Activated T-cell treated with anti-CD3 and anti-CD28 coated beads, Interleukin-2, amount 50 U/mL, for 1 hour (primary cell): ENCODE measurements around the gene TUBA1C.
A peak's percentile ranks its signal among the peaks of the same experiment; 100 is the strongest.
"Not testable (repeated sequence)": the region's sequence is repeated elsewhere in the genome, so short reads cannot be mapped to it uniquely, and the experiment has no call there.

Experiments
- DNase-seq: peaks from one replicate; pipeline ENCODE4 v3.0.0-alpha.2; 2020

TUBA1C gene

GRCh38 chr12:49255857-49256637, 8.8 kb upstream of the TUBA1C start:
- DNase-seq: no peak

DNA sequence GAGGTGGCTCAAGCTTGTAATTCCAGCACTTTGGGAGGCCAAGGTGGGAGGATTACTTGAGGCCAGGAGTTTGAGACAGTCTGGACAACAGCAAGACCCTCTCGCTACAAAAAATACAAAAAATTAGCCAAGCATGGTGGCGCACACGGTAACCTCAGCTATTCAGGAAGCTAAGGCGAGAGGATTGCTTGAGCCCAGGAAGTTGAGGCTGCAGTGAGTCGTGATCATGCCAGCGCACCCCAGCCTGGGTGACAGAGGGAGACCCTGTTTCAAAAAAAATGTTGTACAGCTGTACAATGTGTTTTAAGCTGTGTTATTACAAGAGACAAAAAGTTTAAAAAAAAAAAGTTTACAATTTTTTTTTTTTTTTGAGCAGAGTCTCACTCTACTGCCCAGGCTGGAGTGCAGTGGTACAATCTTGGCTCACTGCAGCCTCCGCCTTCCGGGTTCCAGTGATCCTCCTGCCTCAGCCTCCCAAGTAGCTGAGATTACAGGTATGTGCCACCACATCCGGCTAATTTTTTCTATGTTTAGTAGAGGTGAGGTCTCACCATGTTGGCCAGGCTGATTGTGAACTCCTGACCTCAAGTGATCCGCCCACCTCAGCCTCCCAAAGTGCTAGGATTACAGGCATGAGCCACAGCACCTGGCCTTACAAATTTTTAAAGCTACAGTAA, 7.2 kb upstream of the TUBA1C start:
- DNase-seq: not testable (repeated sequence)

- DNase-seq: no peak
Measured at GRCh38 chr12:49259452-49259851, 5.4 kb upstream of the TUBA1C start.

DNA sequence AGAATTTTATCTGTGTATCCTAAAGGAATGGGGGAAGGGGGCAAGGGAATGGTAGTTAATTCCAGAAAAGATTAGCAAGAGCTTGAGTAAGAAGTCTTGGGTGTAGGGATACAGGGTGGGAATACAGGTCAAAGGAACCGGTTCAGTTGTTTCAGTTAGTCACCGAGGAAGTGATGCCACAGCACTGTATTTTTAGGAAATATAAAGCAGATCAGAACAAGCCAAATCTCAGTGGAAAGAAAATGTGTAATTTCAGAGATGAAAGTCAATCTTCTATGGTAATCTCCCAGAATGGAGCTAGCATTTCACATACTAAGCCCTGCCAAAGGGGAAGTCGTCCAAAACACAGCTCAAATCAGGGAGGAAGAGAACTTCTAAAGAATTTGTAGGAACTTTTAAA, 4.7 kb upstream of the TUBA1C start:
- DNase-seq: no peak

- no peak for DNase-seq
Measured at GRCh38 chr12:49260571-49261363, 4.1 kb upstream of the TUBA1C start.

DNA sequence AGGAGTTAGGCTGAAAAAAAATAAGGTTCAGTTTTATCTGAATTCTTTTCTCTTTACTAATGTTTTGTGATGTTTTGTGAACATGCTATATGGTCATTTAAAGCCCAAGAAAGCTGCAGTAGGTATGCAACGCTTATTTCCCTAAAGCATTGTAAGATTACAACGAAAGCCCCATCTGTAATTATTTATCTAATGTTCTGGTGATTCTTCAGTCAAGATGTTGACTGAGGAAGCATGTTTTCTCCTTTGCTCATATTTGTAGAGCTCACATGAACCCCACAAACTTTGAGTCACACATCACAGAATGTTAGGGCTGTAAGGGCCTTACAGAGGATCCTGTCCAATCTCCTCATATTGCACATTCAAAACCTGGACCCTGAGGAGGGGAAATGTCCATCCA, 3.2 kb upstream of the TUBA1C start:
- DNase-seq: no peak

DNA sequence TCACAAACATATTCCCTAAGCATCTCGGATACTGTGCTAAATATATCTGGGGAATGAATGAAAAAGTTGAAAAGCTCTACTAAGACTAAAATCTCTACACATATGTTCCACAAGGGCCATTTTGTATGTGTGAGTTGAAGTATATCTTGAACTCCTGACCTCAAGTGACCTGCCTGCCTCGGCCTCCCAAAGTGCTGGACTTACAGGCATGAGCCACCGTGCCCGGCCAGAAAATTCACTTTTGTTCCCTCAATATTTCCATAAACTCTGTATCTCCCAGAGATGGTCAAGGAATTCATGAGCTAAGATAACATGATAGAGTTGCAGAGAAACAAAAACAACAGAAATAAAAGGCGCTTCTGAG, 1.5 kb upstream of the TUBA1C start:
- no peak for DNase-seq

GRCh38 chr12:49264466-49264872, 413 bp upstream of the TUBA1C start:
- DNase-seq: peak; percentile 52

GRCh38 chr12:49269191-49269590, 4.3 kb downstream of the TUBA1C start:
- DNase-seq: not testable (repeated sequence)

DNA sequence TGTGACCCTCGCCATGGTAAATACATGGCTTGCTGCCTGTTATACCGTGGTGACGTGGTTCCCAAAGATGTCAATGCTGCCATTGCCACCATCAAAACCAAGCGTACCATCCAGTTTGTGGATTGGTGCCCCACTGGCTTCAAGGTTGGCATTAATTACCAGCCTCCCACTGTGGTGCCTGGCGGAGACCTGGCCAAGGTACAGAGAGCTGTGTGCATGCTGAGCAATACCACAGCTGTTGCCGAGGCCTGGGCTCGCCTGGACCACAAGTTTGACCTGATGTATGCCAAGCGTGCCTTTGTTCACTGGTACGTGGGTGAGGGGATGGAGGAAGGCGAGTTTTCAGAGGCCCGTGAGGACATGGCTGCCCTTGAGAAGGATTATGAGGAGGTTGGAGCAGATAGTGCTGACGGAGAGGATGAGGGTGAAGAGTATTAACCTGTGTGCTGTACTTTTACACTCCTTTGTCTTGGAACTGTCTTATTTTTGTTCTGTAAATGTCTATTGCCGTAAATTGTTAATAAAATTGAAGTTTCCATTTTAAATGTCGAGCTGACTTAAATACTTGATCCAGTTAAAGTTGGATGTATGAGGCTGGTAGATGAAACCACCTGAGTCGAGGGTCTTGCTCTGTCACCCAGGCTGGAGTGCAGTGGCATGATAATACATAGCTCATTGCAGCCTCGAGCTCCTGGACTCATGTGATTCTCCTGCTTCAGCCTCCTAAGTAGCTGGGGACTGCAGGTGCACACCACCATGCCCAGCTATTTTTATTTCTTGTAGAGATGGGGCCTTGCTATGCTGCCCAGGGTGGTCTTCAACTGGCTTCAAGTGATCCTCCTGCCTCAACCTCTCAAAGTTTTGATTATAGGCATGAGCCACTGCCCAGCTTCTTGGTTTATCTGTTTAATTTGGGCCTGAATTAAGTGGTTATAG, 8.2 kb downstream of the TUBA1C start:
- no peak for DNase-seq

GRCh38 chr12:49273726-49274395, 9.0 kb downstream of the TUBA1C start:
- no peak for DNase-seq

GRCh38 chr12:49274396-49275069, 9.7 kb downstream of the TUBA1C start:
- DNase-seq: no peak

- DNase-seq: no peak
Measured at GRCh38 chr12:49276304-49277290, 11.7 kb downstream of the TUBA1C start.

DNA sequence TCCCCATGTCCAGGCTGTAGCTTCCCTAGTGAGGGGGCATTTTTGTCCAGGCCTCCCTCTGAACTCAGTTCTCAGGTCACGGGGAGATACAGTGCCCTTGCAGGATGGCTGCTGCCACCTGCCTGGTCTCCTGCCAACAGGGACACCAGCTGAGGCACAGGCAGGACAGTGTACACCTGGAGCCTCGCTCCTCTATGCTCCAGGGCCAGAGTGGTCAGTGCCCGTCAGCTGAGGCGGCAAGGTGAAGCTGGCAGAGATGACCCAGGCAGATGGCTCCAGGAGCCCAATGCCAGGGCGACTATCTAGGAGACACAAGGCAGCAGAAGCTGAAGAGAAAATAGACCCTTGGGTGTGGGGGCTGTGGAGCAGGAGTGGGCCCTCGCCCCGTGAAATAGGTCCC, 12.6 kb downstream of the TUBA1C start:
- DNase-seq: no peak

GRCh38 chr12:49279706-49280159, 14.9 kb downstream of the TUBA1C start:
- no peak for DNase-seq

- DNase-seq: not testable (repeated sequence)
Measured at GRCh38 chr12:49280545-49280944, 15.7 kb downstream of the TUBA1C start.

DNA sequence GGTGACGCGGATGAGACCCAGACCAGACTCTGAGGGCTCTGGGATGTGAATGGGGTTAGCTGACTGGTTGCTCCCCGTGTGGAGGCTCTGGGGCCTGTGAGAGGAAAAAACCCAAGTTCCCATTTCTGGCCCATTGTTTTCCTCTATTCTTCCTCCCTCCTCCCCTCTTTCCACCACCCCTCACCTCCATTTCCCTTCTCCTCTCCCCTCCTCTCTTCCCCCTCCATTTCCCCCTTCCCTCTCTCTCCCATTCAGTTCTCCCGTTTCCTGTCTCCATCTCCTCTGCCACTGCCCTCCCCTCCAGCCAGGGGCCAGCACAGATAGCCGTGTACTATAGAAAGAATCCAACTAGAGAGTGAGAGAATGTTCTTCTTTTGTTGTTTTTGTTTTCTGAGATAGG, 17.4 kb downstream of the TUBA1C start:
- DNase-seq: no peak

DNA sequence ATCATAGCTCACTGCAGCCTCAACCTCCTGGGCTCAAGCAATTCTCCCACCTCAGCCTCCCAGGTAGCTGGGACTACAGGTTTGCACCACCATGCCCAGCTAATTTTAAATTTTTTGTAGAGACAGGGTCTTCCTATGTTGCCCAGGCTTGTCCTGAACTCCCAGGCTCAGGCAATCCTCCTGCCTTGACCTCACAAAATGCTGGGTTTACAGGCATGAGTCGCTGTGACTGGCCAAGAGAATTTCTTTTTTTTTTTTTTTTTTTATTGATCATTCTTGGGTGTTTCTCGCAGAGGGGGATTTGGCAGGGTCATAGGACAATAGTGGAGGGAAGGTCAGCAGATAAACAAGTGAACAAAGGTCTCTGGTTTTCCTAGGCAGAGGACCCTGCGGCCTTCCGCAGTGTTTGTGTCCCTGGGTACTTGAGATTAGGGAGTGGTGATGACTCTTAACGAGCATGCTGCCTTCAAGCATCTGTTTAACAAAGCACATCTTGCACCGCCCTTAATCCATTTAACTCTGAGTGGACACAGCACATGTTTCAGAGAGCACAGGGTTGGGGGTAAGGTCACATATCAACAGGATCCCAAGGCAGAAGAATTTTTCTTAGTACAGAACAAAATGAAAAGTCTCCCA, 18.0 kb downstream of the TUBA1C start:
- not testable (repeated sequence) for DNase-seq
